ENCODE data around the gene TMEM185B. TPM values are rescaled to one million over a fixed set of nuclear protein-coding genes. Genes with fewer than 3 reads are reported as not detected.

TMEM185B gene
- total RNA-seq, 2 donors from 2014 or later, result 11.9 to 22.5 TPM

Other genes with a start within 250 kb of the TMEM185B start
- 1 to 10 TPM; 3.2 to 9.2 TPM for gene EPB41L5, start 210.3 kb downstream of the TMEM185B start, total RNA-seq
- 10 to 100 TPM; 25.9 to 66.7 TPM for gene RALB, start 29.5 kb upstream of the TMEM185B start, total RNA-seq
- not detected for gene INHBB, start 122.7 kb upstream of the TMEM185B start, total RNA-seq